Ectodermal cell (in vitro differentiated cells): ENCODE data around the gene TSPAN4.

Source experiments
- H3K27ac ChIP-seq: 2 replicates; pipeline ENCODE4 v1.7.0; 2013; ENCODE audit warnings: mild to moderate bottlenecking, low read depth, low read length; ENCODE audit not compliant: insufficient read depth, poor library complexity, severe bottlenecking
- H3K27me3 ChIP-seq: 2 replicates; pipeline ENCODE4 v1.7.0; 2013; ENCODE audit warnings: mild to moderate bottlenecking, low read length; ENCODE audit not compliant: insufficient read depth, control insufficient read depth, poor library complexity, severe bottlenecking
- H3K36me3 ChIP-seq: one replicate; pipeline ENCODE4 v1.7.0; 2013; ENCODE audit warnings: low read length; ENCODE audit not compliant: control insufficient read depth, insufficient read depth
- H3K4me1 ChIP-seq: one replicate; pipeline ENCODE4 v1.7.0; 2013; ENCODE audit warnings: low read length; ENCODE audit not compliant: control insufficient read depth, insufficient read depth
- H3K4me3 ChIP-seq: 2 replicates; pipeline ENCODE4 v1.7.0; 2013; ENCODE audit warnings: low read depth, low read length, control low read depth; ENCODE audit not compliant: insufficient read depth
- H3K9me3 ChIP-seq: 2 replicates; pipeline ENCODE4 v1.7.0; 2013; ENCODE audit warnings: mild to moderate bottlenecking, low read length, moderate library complexity; ENCODE audit not compliant: control insufficient read depth
- WGBS, 2 experiments: methylation state at CpG; one replicate each; pipeline ENCODE4 v1.1.7; 2013; ENCODE audit warnings: missing lambda C conversion rate in 2 of 2; 5-methylcytosine and 5-hydroxymethylcytosine counted together

Gene TSPAN4

GRCh38 chr11:890794-891540 lies 48.3 kb downstream of the TSPAN4 start:
- H3K9me3 ChIP-seq = no peaks in the 10 kb centered on the region
- H3K27ac ChIP-seq = peak overlapping the region; percentile 36
- 62 to 64% methylated on average over 26 to 27 of the region's 27 CpGs for WGBS, 2 experiments
- H3K4me3 ChIP-seq = no peak overlapping the region
- no peaks in the 10 kb centered on the region for H3K27me3 ChIP-seq
- H3K36me3 ChIP-seq = peaks cover 3% of the 10 kb centered on the region
- peaks cover 25% of the 10 kb centered on the region for H3K4me1 ChIP-seq

GRCh38 chr11:893008-893654 lies 50.5 kb downstream of the TSPAN4 start:
- Histone ChIP-seq H3K9me3 (no peaks in the 10 kb centered on the region), H3K27ac (no peak overlapping the region), H3K4me1 (peaks cover 25% of the 10 kb centered on the region), H3K4me3 (no peak overlapping the region), H3K36me3 (no peaks in the 10 kb centered on the region), H3K27me3 (no peaks in the 10 kb centered on the region)
- 94% methylated on average over 13 of the region's 13 CpGs for WGBS, 2 experiments

GRCh38 chr11:894575-895201 lies 52.0 kb downstream of the TSPAN4 start:
- 88 to 91% methylated on average over 12 of the region's 12 CpGs for WGBS, 2 experiments
- no peaks in the 10 kb centered on the region for H3K27me3 ChIP-seq
- no peaks in the 10 kb centered on the region for H3K36me3 ChIP-seq
- no peak overlapping the region for H3K27ac ChIP-seq
- H3K4me3 ChIP-seq = no peak overlapping the region
- peaks cover 24% of the 10 kb centered on the region for H3K4me1 ChIP-seq
- H3K9me3 ChIP-seq = no peaks in the 10 kb centered on the region

DNA sequence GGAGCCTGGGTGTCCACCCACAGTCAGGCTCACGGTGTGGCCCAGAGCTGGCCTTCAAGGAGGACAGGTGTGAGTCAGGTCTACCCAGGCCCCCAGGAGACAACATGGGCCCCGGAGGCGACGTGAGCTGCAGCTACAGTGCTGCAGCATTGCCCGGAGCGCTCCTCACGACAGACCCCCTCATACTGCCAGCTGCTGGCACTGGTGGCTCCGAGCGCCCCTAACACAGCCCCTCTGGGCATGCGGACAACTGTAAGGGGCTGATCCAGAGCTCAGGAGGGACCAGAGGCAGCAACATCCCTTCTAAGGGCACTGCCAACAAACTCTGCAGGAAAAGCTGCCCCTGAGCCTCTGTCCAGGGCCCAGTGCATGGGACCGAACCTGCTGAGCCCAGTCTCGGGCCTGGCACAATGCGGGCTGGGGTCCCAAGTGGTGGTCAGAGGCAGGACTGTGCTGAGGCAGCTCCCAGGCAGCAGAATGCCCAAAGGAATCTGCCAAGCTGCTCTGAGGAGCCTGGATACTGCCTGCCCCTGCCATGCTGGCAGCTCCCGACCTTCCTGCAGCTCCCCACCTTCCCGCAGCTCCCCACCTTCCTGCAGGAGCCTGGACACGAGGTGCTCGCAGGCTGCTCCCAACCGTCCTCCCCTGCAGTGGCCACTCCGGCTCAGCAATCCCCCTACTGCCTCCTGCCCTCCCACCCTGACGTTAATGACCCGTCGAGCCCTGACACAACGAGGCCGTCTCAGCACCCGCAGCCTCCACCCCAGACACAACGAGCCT lies 52.9 kb downstream of the TSPAN4 start:
- Histone ChIP-seq H3K4me1 (peaks cover 16% of the 10 kb centered on the region), H3K27ac (no peak overlapping the region), H3K4me3 (no peak overlapping the region), H3K9me3 (no peaks in the 10 kb centered on the region), H3K27me3 (no peaks in the 10 kb centered on the region), H3K36me3 (peaks cover 8% of the 10 kb centered on the region)
- WGBS, 2 experiments = 93 to 94% methylated on average over 26 of the region's 26 CpGs

DNA sequence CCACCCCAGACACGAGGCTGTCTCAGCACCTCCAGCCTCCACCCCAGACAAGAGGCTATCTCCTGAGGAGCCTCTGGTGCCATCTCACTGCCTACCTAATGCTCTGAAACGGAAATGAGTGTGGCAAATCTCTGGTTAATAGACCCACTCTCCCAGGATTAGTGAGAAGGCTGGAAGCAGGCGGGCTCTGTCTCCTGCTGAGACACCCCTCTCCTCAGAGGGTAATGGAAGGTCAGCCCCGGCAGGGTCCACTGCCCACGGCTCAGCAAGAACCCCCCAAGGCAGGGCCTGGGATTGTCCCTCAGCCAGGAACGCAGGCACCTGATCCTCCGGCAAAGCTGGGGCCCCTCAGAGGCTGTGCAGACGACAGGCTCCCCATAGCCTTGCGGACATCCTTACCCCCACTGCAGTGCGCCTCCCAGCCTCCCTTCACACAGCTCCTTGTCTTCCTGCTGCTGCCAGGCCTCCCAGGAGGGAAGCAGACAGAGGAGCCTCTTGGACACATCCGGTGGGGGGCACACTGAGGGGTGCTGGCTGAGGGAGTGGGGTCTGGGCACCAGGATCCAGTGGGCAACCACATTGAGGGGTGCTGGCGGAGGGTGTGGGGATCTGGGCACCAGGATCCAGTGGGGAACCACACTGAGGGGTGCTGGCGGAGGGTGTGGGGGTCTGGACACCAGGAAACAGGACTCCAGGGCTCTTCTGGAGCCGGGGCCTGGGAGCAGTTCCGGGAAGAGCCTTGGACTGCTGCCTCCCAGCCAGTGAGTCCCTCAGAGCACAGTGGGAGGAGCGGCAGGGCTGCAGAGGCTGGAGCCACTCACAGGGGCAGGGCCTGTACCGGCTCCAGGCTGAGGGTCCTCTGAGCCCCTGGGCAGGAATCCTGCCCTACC lies 54.8 kb downstream of the TSPAN4 start:
- H3K27me3 ChIP-seq = no peaks in the 10 kb centered on the region
- no peaks in the 10 kb centered on the region for H3K4me1 ChIP-seq
- no peak overlapping the region for H3K27ac ChIP-seq
- peaks cover 24% of the 10 kb centered on the region for H3K36me3 ChIP-seq
- H3K4me3 ChIP-seq = no peak overlapping the region
- 87 to 88% methylated on average over 17 of the region's 17 CpGs for WGBS, 2 experiments
- no peaks in the 10 kb centered on the region for H3K9me3 ChIP-seq

GRCh38 chr11:898143-898511 lies 55.5 kb downstream of the TSPAN4 start:
- no peaks in the 10 kb centered on the region for H3K9me3 ChIP-seq
- no peaks in the 10 kb centered on the region for H3K27me3 ChIP-seq
- WGBS, 2 experiments = 85 to 87% methylated on average over 10 of the region's 10 CpGs
- peaks cover 30% of the 10 kb centered on the region for H3K36me3 ChIP-seq
- no peaks in the 10 kb centered on the region for H3K4me1 ChIP-seq
- no peak overlapping the region for H3K27ac ChIP-seq
- H3K4me3 ChIP-seq = no peak overlapping the region

DNA sequence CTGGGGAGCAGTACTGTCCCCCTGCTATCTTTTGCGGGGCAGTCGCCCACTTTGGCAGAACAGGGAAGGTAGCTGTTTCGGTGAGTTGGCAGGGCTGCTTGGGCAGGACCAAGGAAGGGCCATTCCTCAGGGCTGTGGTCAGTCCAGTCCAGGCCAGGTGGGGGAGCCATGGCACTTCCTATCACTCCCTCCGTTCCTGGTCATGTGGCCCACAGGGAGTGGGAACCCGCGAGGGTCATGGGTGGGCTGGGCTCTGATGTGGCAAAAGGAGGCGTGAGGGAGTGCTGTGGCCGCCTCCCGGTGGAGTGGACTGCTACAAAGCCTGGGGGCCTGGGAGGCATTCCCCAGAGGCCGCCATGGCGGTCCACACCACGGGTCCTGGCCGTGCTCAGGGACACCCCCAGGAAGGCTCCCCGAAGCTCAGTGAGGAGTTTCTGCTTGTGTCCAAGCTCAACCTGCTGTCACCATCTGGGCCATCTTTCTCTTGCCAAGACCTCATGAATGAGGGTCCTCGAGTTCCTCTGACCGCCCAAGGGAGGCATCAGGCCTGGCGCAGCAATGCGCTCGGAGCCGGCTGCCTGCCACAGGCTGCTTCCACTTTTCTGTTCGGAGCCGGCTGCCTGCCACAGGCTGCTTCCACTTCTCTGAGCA lies 56.0 kb downstream of the TSPAN4 start:
- 93 to 94% methylated on average over 22 of the region's 22 CpGs for WGBS, 2 experiments
- Histone ChIP-seq H3K4me1 (no peaks in the 10 kb centered on the region), H3K27me3 (no peaks in the 10 kb centered on the region), H3K27ac (no peak overlapping the region), H3K4me3 (no peak overlapping the region), H3K36me3 (peaks cover 32% of the 10 kb centered on the region), H3K9me3 (no peaks in the 10 kb centered on the region)

DNA sequence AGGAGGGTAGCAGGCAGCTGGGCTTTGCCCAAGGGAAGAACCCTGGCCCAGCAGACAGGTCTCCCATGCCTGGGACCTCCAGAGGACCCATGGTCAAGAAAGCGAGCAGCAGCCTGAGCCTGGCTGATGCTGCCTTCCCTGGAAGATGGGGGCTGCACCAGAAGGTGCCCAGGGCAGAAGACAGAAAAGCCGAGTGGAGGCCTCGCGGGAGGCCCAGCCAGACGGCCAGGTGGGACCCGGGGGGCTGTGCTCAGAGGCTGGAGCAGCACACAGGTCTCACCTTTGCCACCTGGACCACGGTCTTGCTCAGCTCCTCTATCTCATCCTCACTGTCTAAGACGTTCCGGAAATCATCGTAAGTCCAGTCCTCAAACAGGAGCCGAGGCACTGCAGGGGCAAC lies 57.1 kb downstream of the TSPAN4 start:
- no peak overlapping the region for H3K4me3 ChIP-seq
- no peaks in the 10 kb centered on the region for H3K27me3 ChIP-seq
- 95 to 96% methylated on average over 11 of the region's 11 CpGs for WGBS, 2 experiments
- no peak overlapping the region for H3K27ac ChIP-seq
- no peaks in the 10 kb centered on the region for H3K9me3 ChIP-seq
- peaks cover 39% of the 10 kb centered on the region for H3K36me3 ChIP-seq
- no peaks in the 10 kb centered on the region for H3K4me1 ChIP-seq

GRCh38 chr11:900545-900944 lies 57.9 kb downstream of the TSPAN4 start:
- 94 to 97% methylated on average over 7 of the region's 7 CpGs for WGBS, 2 experiments
- Histone ChIP-seq H3K36me3 (peaks cover 39% of the 10 kb centered on the region), H3K27ac (no peak overlapping the region), H3K4me1 (no peaks in the 10 kb centered on the region), H3K4me3 (no peak overlapping the region), H3K9me3 (no peaks in the 10 kb centered on the region), H3K27me3 (no peaks in the 10 kb centered on the region)
